HL-60/S4 treated with phorbol 12-myristate 13-acetate at 8.2 ng/mL for 4 days and 3 days (cell line): ENCODE measurements around the gene SIX4.

Experiments
- in situ Hi-C: fragments of 300-500 bp; cut with MboI; formaldehyde crosslinking; loops from 2 replicates; pipeline ENCODE4 v1.15.0; 2022; ENCODE audit warnings: low sequenced_read_pairs

SIX4 gene

DNA sequence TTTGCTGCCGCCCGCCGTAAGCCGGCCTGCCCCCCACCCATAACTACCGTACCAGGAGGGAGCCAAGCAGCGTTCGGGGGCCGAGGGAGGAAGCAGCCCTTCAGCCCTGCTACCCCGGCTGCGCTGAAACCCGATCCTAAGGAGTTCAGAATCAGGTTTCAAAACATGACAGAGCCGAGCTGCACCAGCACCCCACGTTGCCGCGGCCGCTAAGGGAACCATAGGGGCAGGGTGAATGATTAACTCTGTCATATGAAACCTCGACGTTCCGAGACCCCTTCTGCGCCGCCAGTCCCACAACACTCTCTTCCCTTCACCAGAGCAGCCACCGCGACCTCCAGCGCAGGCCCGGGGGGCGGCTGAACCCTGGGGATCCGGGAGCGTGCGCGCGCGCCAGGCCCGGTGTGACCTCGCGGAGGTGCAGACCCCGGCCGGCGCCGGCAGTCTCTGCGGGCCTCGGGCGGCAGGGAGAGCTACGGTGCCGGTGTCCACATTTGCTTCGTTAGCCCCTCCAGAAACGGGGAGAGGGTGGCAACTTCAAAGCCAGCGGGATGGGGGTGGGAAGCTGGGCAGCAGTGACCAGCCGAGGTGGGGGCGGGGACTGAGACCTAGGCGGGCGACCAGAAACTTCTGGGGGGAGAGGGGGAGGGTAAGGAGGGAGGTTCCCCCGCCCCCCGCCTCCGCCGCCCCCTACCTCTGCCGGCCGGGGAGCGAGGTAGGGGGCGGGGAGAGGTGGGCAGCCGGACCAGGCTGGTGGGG is 1.6 kb downstream of the SIX4 start:
- in situ Hi-C loops: no loop called here

DNA sequence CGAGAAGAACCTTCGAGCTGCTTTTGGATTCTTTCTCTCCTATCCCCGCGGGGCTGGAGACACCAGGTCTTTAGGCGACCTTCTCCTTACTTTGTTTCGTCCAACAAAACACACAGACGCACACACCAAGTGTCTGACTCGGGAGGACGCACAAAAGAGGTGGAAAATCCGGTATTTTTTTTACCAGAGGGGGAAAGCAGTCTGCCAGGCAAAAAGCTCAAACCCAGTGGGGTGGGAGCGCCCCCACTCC is 2.1 kb downstream of the SIX4 start:
- in situ Hi-C loops: no loop called here

DNA sequence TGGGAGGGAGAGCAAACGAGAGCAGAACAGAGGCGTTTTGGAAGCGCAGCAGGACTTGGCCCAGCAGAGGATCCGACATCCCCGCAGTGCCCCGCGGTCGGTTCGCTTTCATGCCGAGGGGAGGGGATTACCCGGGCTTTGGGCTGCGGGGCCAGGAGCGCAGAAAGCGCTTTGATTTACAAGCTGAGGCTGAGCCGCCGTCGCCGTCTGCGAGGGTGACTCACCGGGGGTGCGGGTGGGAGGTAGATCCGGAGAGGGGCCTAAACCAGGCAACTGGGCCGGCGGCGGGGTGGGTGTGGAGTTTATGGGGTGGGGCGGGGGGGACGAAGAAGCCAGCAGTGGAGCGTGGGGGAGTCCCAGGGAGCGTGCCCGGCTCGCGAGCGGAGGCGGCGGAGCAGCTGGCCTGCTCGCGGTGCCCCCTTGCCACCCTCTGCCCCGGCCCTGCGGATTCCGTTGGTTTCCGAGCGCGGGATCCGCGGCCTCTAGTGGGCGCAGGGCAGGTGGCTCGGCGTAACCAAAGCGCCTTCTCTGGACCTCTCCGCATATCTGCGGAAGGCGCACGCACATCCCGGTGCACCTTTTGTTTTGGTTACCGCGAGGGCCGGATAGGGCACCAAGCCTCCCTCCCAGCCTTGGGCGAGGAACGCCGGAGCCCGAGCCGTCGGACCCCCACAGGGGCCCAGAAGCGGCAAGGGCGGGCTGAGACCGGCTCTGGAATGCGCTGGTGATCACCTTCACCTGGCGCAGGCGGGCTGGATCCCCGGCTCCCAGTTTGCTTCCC is 2.6 kb downstream of the SIX4 start:
- in situ Hi-C loops: no loop called here

DNA sequence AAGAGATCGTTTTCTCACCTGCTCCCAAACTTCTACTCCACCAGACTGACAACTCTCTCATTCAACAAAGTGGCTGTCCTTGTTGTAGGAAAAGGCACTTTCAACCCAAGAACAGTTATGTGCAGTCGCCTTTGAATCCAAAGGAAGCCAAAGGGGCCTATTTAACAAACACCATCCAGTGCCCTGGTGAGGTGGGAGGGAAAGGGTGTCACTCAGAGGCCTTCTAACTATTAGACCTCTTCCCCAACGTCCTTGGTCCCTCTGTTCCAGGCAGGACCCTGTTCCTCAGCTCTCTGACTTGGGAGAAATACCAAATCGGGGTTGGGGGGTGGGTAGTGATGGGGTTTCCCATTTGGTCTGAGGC is 3.2 kb downstream of the SIX4 start:
- in situ Hi-C loops: no loop called here

DNA sequence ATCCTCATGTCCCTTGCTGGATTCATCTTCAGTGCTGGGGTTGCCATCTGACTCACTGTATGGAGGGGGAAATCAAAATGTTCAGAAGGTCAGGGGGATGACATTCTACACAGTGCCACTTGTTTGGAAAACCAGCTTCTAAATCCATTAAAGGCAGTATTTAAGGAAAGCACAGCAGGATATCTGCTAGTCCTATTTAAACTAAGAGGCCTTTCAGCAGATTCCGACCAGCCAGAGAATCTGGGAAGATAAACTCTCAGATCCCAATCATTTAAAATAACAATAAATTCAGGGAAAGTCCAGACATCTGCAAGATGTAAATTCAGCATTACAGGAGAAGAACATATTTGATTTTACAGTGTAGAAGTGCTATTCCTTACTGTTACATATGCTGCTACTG is 3.8 kb downstream of the SIX4 start:
- in situ Hi-C loops: no loop called here

DNA sequence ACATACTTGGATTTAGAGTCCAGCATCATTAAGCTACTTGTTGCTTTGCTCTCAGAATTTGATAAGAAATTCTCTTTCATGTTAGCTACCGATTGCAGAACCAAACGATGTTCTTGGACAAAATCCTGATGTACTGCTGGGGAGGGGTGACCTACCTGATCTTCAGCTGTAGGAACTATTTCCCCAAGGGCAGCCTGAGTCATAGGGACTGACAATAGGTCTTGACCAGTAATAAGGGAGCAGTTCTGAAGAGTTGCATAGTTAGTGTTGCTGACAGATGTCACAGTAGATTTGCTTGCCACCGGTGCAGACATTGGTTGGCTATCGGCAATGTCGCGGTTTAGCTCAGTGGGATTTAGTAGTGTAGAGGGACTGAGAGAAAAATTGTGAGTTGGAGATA is 10.6 kb downstream of the SIX4 start:
- in situ Hi-C loops: no loop called here

DNA sequence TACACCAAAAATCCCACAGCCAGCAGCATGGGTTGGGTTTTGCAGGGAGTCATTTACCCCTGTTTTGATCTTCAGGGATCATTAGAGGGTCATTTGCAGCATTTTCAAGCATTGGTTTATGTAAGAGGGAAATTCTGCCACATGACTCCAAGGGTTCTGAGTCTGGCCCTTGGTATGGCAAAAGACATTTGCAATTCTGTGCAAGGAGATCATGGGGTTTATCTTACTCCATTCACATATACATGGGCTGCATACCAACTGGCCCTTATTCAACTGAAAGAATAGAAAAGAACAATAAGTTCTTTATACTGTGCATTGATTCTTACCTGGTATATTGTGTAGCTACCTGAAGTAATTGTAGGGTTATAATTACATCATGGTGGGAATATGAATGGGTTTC is 13.7 kb downstream of the SIX4 start:
- in situ Hi-C loops: no loop called here

DNA sequence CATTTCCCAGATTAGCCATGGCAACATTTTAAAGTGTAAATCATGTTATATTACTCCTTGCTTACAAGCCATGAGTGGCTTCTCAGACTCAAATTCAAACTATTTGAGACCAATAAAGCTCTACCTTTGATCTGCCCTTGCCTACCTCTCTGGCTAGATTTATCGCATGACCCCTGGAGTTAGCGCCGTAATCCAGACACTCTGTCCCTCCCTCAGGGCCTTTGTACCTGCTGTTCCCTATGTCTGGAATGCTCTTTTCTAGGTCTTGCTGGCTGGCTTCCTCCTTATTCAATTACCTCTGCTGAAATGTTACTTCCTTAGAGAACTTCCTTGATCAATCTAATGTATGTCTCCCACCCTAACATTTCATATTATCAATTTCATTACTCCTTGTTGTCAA is 16.3 kb downstream of the SIX4 start:
- in situ Hi-C loops: no loop called here

DNA sequence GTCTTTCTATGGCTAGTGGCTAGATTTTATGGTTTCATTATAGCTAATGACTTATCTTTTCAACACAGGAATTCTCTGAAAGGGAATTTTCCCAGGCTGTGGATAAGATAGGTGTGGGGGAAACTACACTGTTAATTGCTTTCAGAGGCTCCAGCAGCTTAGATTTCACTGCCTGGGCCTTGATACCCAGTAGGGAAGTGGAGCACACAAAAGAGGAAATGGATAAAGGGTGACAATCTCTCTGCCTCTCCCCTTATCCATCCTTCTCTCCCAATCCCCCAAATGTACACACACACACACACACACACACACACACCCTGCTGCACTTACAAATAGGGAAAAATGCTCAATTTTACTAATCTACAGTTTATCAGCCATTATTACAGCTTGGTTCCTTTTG is 19.1 kb downstream of the SIX4 start:
- in situ Hi-C loops: no loop called here

DNA sequence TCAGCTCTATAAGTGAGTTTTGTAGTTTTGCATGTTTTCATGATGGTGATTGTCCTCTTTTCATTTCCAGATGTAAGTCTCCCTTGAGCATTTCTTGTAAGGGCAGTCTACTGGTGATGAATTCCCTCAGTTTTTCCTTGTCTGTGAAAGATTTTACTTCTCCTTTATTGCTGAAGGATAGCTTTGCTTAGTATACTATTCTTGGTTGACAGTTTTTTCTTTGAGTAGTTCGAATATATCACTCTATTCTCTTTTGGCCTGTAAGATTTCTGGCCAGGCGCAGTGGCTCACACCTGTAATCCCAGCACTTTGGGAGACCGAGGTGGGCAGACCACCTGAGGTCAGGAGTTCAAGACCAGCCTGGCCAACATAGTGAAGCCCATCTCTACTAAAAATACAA is 23.6 kb downstream of the SIX4 start:
- in situ Hi-C loops: no loop called here

DNA sequence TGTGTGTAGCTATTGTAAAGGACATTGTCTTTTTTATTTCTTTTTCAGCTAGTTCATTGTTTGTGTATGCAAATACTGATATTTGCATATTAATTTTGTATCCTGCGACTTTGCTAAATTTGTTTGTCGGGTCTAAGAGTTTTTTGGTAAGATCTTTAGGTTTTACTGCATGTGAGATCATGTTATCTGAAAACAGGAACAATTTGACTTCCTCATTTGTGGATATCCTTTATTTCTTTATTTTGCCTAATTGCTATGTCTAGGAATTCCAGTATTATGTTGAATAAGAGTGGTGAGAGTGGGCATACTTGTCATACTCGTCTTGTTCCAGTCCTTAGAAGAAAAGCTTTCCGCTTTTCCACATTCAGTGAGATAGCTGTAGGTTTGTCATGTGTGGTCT is 28.8 kb downstream of the SIX4 start:
- in situ Hi-C loops: no loop called here

DNA sequence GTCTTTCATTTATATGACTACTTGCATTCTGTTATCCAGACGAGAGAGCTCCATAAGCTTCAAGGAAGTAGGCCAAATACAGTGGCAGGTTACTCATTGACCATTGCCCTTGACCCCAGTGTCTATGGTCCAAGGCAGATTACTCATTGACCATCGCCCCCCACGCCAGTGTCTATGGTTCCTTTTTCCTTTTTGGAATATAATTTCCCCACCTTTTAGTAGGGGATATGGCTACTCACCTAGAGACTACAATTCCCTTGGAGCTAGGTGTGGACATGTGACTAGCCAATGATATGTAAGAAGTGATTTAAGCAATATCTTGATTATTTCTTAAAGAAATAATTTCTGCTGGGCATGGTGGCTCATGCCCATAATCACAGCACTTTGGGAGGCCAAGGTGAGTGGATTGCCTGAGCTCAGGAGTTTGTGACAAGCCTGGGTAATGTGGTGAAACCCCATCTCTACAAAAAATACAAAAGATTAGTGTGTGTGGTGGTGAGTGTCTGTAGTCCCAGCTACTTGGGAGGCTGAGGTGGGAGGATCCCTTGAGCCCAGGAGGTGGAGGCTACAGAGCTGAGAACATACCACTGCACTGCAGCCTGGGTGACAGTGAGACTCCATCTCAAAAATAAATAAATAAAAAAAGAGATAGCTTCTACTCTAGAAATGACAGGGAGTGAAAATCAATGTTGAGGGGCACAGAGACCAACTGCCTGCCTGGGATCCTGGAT is 32.6 kb downstream of the SIX4 start:
- in situ Hi-C loops: no loop called here

DNA sequence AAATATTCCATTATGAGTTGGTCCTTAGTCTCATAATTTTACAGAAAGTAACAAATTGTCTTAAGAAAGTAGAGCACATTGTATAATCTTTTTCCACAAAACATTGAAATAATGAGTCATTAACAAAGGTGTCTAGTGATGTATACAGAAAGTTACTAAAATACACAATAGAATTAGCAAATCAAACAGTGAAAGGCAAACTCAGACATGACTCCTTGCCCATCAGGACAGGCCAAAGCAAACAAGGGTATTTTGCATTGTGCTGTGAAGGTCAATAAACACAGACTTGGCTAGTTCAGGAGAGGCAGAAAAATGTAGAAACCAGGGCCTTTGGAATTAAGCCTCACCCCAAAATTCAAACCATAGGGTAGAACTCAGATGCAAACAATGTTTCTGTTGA is 37.3 kb downstream of the SIX4 start:
- in situ Hi-C loops: no loop called here

DNA sequence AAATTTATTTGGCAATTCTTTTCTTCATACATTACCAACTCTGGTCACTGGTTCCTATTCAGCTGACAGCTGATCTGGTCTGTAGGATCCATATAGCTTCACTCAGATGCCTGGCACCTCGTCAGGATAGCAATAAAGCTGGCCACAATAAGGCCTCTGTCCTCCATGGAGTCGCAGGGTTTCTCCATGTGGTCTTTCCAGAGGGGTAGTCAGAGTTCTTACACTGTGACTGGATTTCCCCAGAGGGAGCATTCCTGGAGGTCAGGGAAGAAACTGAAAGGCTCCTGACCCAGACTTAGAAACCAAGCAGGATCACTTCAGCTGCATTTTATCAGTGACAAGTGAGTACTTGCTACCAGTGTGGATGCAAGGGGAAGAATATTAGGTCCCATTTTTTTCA is 39.9 kb downstream of the SIX4 start:
- in situ Hi-C loops: no loop called here

DNA sequence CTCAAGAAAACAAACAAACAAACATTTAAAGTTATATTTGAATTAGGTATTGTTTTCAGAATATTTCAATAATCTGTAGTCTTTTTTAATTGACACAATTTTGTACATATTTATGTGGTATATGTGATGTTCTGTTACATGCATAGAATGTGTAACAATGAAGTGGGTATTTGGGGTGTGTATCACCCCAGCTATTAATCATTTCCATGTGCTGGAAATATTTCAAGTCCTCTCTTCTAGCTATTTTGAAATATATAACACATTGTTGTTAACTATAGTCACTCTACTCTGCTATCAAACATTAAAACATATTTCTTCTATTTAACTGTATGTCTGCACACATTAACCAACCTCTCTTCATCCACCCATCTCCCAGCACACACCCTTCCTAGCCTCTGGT is 42.9 kb downstream of the SIX4 start:
- in situ Hi-C loops: no loop called here

DNA sequence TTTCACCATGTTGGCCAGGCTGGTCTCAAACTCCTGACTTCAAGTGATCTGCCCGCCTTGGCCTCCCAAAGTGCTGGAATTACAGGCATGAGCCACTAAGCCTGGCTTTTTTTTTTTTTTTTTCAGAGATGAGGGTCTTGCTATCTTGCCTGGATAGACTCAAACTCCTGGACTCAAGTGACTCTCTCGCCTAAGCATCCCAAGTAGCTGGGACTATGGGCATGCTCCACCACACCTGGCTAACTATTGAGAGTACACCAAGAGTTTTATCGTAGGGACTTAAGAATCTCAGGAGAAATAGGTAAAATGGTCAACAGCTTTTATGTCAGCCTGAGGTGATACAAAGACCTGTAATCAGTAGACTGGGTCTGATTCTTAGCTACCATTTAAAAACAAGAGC is 43.6 kb downstream of the SIX4 start:
- in situ Hi-C loops: no loop called here

DNA sequence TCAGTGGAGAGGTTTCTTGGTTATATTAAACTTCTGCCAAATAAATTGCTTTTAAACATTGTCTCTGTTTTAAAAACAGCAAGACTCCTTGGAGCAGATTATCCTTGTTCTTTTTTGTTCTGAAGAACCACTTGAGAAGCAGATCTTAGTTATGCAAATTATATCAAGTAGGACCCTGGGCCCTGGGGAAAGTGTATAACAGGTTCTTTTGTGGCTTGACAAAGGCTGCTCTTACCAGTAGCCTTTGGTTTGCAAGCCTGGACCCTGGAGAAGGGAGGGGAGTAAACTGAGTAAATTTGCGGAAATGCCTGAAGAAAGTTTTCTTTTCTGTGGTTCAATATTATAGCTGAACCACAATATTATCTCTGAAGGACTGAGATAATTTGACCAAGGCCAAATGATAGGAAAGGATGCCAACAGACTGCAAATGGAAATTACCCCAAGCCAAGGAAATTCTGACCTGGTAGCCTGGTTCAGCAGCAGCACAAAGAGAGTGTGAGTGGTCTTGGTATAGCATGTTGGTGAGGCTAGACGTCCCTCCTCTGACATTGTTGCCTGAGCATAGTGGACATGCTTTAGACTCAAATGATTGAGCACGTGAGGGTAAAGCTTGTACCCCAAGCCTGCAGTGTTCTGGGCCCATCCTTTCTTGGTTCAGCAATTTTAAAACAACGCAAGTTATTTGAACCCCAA is 44.4 kb downstream of the SIX4 start:
- in situ Hi-C loops: no loop called here

DNA sequence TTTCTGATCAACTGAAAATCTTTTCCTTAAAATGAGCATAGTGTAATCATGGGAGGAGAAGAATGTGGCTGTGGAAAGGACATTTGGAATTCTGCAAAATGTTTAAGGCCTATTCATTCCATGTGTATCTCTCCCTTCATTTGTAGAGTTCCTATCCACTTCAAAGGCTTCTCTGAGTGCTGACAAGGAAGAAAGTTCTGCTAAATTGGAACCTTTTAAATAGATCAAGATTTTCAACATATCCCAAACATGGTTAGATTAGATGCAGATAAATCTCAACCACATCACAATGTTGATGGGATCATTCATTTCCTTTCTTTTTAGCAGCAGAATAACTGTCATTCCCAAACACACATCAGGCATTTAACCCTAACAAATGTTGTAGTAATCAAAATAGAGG is 46.5 kb downstream of the SIX4 start:
- in situ Hi-C loops: no loop called here

DNA sequence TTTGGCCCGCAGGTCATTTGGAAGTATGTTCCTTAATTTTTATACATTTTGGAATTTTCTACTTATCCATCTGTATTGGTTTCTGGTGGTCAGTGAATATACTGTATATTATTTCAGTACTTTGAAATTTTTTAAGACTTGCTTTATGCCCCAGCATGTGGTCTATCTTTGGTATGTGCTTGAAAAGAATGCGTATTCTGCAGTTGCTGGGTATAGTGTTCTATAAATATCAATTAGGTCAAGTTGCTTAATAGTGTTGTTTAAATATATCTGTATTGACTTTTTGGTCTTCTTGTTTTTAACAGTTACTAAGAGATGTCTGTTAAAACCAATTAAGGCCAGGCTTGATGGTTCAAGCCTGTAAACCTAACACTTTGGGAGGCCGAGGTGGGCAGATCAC is 53.2 kb downstream of the SIX4 start:
- in situ Hi-C loops: no loop called here

DNA sequence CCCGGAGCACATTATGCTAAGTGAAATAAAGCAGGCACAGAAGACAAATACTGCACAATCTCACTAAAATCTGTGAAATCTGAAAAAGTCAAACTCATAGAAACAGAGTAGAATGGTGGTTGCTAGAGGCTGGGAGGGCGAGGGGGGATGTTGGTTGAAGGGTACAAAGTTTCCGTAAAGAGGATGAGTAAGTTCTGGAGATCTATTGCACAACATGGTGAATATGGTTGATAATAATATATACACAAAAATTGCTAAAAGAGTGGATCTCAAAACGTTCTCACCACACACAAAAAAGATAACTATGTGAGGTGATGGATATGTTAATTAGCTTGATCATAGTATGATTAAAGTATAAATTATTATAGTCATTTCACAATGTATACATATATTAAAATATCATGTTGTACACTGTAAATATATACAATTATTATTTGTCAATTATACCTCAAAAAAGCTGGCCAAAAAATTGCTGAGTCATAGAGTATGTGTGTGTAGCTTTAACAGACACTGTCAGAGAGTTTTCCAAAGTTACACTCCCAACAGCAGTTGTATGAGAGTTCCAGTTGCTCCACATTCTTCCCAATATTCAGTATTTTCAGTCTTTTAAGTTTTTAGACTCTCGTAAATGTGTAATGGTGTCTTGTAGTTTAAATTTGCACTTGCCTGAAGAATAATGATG is 55.6 kb downstream of the SIX4 start:
- in situ Hi-C loops: no loop called here

DNA sequence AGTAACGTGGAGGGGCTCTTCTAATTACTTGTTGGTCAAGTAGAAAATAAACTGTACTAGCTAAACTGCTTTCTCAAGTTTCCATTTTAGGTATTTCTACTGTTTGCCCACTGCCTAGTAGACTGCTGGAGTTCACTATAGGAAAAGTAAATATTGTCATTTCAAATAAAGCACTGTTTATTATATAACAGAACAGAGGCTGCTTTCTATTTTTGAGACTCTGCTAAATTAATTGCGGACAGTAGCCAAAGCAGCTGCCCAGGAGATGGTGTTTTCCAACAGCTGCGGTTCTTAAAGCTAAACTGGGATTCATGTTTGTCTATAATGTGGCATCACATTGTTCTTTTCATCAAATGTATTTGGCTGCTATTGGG is 59.0 kb downstream of the SIX4 start:
- in situ Hi-C loops: no loop called here
